Endothelial cell of umbilical vein (primary cell): ENCODE data around the gene S100A13. TPM values are rescaled to one million over a fixed set of nuclear protein-coding genes. Genes with fewer than 3 reads are reported as not detected.

Source experiments
- BruUV-seq: library from RNA; stranded (reverse); fragments of 400-500 nt; replicated peaks from 2 replicates; lab custom pipeline; 2021; lab: Mats Ljungman, UMichigan
- CTCF ChIA-PET: fragments of 300-600, 350-600 bp; sonication (Branson Sonifier 250); formaldehyde crosslinking; loops from one replicate; lab custom pipeline; 2021; ENCODE audit warnings: antibody characterized with exemption, inconsistent platforms; lab: Charles Lee
- POLR2A ChIA-PET: fragments of 300-600, 350-600 bp; sonication (Branson Sonifier 250); formaldehyde crosslinking; loops from one replicate; lab custom pipeline; 2021; ENCODE audit warnings: antibody characterized with exemption, inconsistent platforms; lab: Charles Lee
- DNase-seq: peaks from one replicate; pipeline ENCODE4 v3.0.0-alpha.2; 2011; ENCODE audit warnings: low read depth, low spot score
- FAIRE-seq: peaks from 2 replicates; lab custom pipeline; 2011; peaks lifted over from hg19 to GRCh38; lab: Jason Lieb, UNC
- H2AFZ ChIP-seq: 2 replicates; pipeline ENCODE4 v1.6.0; 2012; ENCODE audit warnings: low read depth, low read length, control low read depth, inconsistent platforms
- H3K27ac ChIP-seq: 2 replicates; pipeline ENCODE4 v1.5.1; 2011; ENCODE audit warnings: low read depth, mild to moderate bottlenecking, control low read depth, low read length, moderate library complexity; ENCODE audit not compliant: insufficient read depth
- H3K27me3 ChIP-seq, 2 experiments: 2 replicates each; pipeline versions ENCODE4 v1.6.0 to v1.6.1; 2011; ENCODE audit warnings: low read length in 2 of 2, mixed read lengths in 1 of 2; ENCODE audit not compliant: control insufficient read depth in 2 of 2, insufficient read depth in 2 of 2
- H3K36me3 ChIP-seq, 2 experiments: 2 replicates in 1 of 2; 3 replicates in 1 of 2; pipeline ENCODE4 v1.5.1; 2011; ENCODE audit warnings: low read length in 2 of 2, mild to moderate bottlenecking in 1 of 2, moderate library complexity in 1 of 2; ENCODE audit not compliant: control insufficient read depth in 2 of 2, insufficient read depth in 2 of 2; ENCODE audit errors: extremely low read depth in 1 of 2
- H3K4me1 ChIP-seq: 3 replicates; pipeline ENCODE4 v1.5.1; 2011; ENCODE audit warnings: mild to moderate bottlenecking, low read length; ENCODE audit not compliant: control insufficient read depth, insufficient read depth; ENCODE audit errors: extremely low read depth
- H3K4me2 ChIP-seq: 2 replicates; pipeline ENCODE4 v1.6.1; 2011; ENCODE audit warnings: low read length, control low read depth, mixed read lengths; ENCODE audit not compliant: insufficient read depth
- H3K4me3 ChIP-seq, 3 experiments: fragments of 200-600 bp in 1 of 3; sonication (generic), shearing (Covaris generic) in 1 of 3; replicated peaks in 1 of 3; 2 replicates each; pipeline ENCODE4 v1.5.1; 2011 to 2016; ENCODE audit warnings: control low read depth in 3 of 3, low read length in 3 of 3, mild to moderate bottlenecking in 2 of 3, inconsistent platforms in 1 of 3, low read depth in 1 of 3, moderate library complexity in 1 of 3; ENCODE audit not compliant: insufficient read depth in 1 of 3
- H3K79me2 ChIP-seq: 2 replicates; pipeline ENCODE4 v1.6.0; 2012; ENCODE audit warnings: low read length, inconsistent platforms; ENCODE audit not compliant: control insufficient read depth, insufficient read depth
- H3K9ac ChIP-seq: replicated peaks from 2 replicates; pipeline ENCODE3; 2011; ENCODE audit warnings: low read length, control low read depth; ENCODE audit not compliant: insufficient read depth; ENCODE audit errors: extremely low read depth
- H3K9me1 ChIP-seq: replicated peaks from 3 replicates; pipeline ENCODE4 v1.6.0; 2011; ENCODE audit warnings: mild to moderate bottlenecking, low read length; ENCODE audit not compliant: control insufficient read depth, insufficient read depth; ENCODE audit errors: extremely low read depth
- H3K9me3 ChIP-seq: replicated peaks from 2 replicates; pipeline ENCODE4 v1.5.1; 2012; ENCODE audit warnings: low read length, inconsistent platforms; ENCODE audit not compliant: control insufficient read depth, insufficient read depth
- H4K20me1 ChIP-seq: replicated peaks from 2 replicates; pipeline ENCODE3; 2011; ENCODE audit warnings: mild to moderate bottlenecking, low read length; ENCODE audit not compliant: control insufficient read depth, insufficient read depth; ENCODE audit errors: extremely low read depth
- EZH2 ChIP-seq: IDR thresholded peaks from 2 replicates; pipeline ENCODE4 v1.6.1; 2012; ENCODE audit warnings: borderline replicate concordance, low read depth, mild to moderate bottlenecking, moderate library complexity, low read length, inconsistent platforms; ENCODE audit not compliant: severe bottlenecking
- FOS ChIP-seq: IDR thresholded peaks from 2 replicates; pipeline ENCODE4 v1.6.1; 2011; ENCODE audit warnings: mild to moderate bottlenecking, low read length, moderate library complexity, borderline replicate concordance; ENCODE audit not compliant: insufficient read depth
- GATA2 ChIP-seq: IDR thresholded peaks from 2 replicates; pipeline ENCODE4 v1.7.0; 2011; ENCODE audit warnings: low read depth, mild to moderate bottlenecking, moderate library complexity, mixed read lengths, low read length; ENCODE audit not compliant: insufficient read length, insufficient read depth
- JUN ChIP-seq: IDR thresholded peaks from 2 replicates; pipeline ENCODE4 v1.6.1; 2011; ENCODE audit warnings: borderline replicate concordance, low read depth; ENCODE audit not compliant: insufficient read length, insufficient read depth
- MYC ChIP-seq: IDR thresholded peaks from one replicate; pipeline ENCODE4 v1.6.1; 2011; ENCODE audit warnings: mild to moderate bottlenecking, low read depth, low read length
- POLR2A ChIP-seq: IDR thresholded peaks from 2 replicates; pipeline ENCODE4 v1.6.1; 2012; ENCODE audit warnings: low read depth, mild to moderate bottlenecking, control low read depth, low read length
- POLR2AphosphoS5 ChIP-seq: IDR thresholded peaks from 2 replicates; pipeline ENCODE4 v1.6.1; 2012; ENCODE audit warnings: low read depth, mild to moderate bottlenecking, control low read depth, low read length, moderate library complexity; ENCODE audit not compliant: insufficient read depth
- dilution Hi-C: fragments of 300-500 bp; cut with MboI; formaldehyde crosslinking; loops from one replicate; pipeline ENCODE4 v1.15.0; 2019; ENCODE audit warnings: low sequenced_read_pairs; ENCODE audit not compliant: extremely low pct_ligation_motif_present
- intact Hi-C: fragments of 100-400 bp; cut with micrococcal nuclease; formaldehyde crosslinking; loops from one replicate; pipeline ENCODE4 v1.10.0; 2022
- polyA plus RNA-seq, 4 experiments: library from polyadenylated mRNA; depleted of rRNA in 3 of 4; stranded (reverse) in 3 of 4; unstranded in 1 of 4; fragments of >200 nt; gene quantifications; 2 replicates each; pipeline versions ENCODE4 v1.2.1 to v1.2.3, GENCODE V29; 2011 to 2012; ENCODE audit warnings: missing spikeins in 1 of 4
- total RNA-seq: library from RNA; stranded (reverse); gene quantifications from 2 replicates; pipeline ENCODE4 v1.2.3, GENCODE V29; 2021
- TF ChIP-seq, protein P1 (sequence below), 2 donors: IDR thresholded peaks; 1 replicate in 1 of 2; 2 replicates in 1 of 2; pipeline ENCODE4 v1.5.1; 2011; ENCODE audit warnings: low read length in 2 of 2, mild to moderate bottlenecking in 2 of 2, moderate library complexity in 2 of 2, control low read depth in 1 of 2, inconsistent platforms in 1 of 2, low read depth in 1 of 2; ENCODE audit not compliant: insufficient read depth in 1 of 2; ENCODE audit errors: extremely low read depth in 1 of 2
- TF ChIP-seq, protein P2 (sequence below): IDR thresholded peaks from 2 replicates; pipeline ENCODE4 v1.6.1; 2011; ENCODE audit not compliant: insufficient read depth, insufficient read length

The S100A13 gene
- total and polyA plus RNA-seq, 2 donors (not counting 3 experiments of a cell fraction or from before 2014, with no cell fraction given): 155 to 360 TPM

- H2AFZ ChIP-seq: no peak within 1 kb of the TSS
- no peaks in the 10 kb centered on the region for H4K20me1 ChIP-seq
- no peaks in the 10 kb centered on the region for H3K4me1 ChIP-seq
- no peaks in the 10 kb centered on the region for H3K9me1 ChIP-seq
- CTCF ChIA-PET: interaction anchor here (1.0 to 6.0 kb wide), 9 partner anchors 8 to 106 kb away, joined by 4 to 121 read pairs (median 11); partner anchors contain the start of genes S100A1, S100A13 and S100A6
- intact Hi-C loops: no loop called here
- no peaks in the 10 kb centered on the region for H3K27me3 ChIP-seq
- no peak within 1 kb of the TSS for H3K4me2 ChIP-seq
- no TSS peak for BruUV-seq
- H3K36me3 ChIP-seq: peaks cover 0 to 6% of the 10 kb centered on the region in 2 experiments
- DNase-seq: no peak
- H3K79me2 ChIP-seq: peaks cover 17% of the 10 kb centered on the region
- POLR2A ChIA-PET: interaction anchor here (0.6 to 4.9 kb wide), 4 partner anchors 11 to 18 kb away, joined by 3 to 27 read pairs (median 8); partner anchors contain the start of genes CHTOP and S100A13
- no peak within 1 kb of the TSS for H3K4me3 ChIP-seq
- H3K9ac ChIP-seq: no peak within 1 kb of the TSS
- no peaks in the 10 kb centered on the region for H3K9me3 ChIP-seq
- no peak within 1 kb of the TSS for H3K27ac ChIP-seq
- FAIRE-seq: no peak
- dilution Hi-C loops: no loop called here
- no peak for TF ChIP-seq JUN
- no peak for TF ChIP-seq GATA2
- TF ChIP-seq POLR2AphosphoS5: no peak
- TF ChIP-seq, protein P1, sequence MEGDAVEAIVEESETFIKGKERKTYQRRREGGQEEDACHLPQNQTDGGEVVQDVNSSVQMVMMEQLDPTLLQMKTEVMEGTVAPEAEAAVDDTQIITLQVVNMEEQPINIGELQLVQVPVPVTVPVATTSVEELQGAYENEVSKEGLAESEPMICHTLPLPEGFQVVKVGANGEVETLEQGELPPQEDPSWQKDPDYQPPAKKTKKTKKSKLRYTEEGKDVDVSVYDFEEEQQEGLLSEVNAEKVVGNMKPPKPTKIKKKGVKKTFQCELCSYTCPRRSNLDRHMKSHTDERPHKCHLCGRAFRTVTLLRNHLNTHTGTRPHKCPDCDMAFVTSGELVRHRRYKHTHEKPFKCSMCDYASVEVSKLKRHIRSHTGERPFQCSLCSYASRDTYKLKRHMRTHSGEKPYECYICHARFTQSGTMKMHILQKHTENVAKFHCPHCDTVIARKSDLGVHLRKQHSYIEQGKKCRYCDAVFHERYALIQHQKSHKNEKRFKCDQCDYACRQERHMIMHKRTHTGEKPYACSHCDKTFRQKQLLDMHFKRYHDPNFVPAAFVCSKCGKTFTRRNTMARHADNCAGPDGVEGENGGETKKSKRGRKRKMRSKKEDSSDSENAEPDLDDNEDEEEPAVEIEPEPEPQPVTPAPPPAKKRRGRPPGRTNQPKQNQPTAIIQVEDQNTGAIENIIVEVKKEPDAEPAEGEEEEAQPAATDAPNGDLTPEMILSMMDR (IDR thresholded peaks at IDR 0.05; ENCODE audit: extremely low read depth in 1 of 2, insufficient read depth in 1 of 2, low read depth in 1 of 2, low read length in 2 of 2): no peak
- TF ChIP-seq, protein P2, sequence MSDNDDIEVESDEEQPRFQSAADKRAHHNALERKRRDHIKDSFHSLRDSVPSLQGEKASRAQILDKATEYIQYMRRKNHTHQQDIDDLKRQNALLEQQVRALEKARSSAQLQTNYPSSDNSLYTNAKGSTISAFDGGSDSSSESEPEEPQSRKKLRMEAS: no peak
- no peak for TF ChIP-seq POLR2A
- no peak for TF ChIP-seq EZH2
- TF ChIP-seq FOS: no peak
- no peak for TF ChIP-seq MYC
Observed at GRCh38 chr1:153616144-153616916, 11.0 kb downstream of the S100A13 start, which contains the start of gene S100A14. S100A14 (minus strand) TSS chr1:153616325; CDS start chr1:153615858, 467 bp downstream.
